NCI-H187 (cell line): ENCODE data around the gene ATG16L1.
"Not testable (repeated sequence)": the region's sequence is repeated elsewhere in the genome, so short reads cannot be mapped to it uniquely, and the experiment has no call there.

Experiments used
- DNase-seq, 2 experiments: peaks; one replicate each; lab custom pipeline; 2025; lab: John Stamatoyannopoulos, UW

ATG16L1 gene

DNA sequence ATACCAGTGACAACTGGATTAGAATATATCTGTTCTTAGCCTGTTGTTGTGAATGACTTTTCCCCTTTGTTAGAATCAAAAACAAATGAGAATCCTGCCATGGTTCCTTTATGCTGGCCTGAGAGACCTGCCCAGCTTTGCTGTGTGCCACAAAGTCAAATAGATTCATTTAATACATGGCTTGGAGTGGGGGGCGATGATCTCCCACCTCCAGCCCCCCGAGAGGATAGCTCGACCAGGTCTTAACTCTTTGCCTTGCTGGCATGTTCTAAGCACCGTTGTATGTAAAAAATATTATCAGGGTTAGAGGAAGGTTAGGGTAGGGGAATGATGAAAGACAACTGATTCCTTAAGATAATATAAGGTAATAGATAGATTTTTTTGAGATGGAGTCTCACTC lies 80.7 kb downstream of the ATG16L1 start:
- no peak for DNase-seq

DNA sequence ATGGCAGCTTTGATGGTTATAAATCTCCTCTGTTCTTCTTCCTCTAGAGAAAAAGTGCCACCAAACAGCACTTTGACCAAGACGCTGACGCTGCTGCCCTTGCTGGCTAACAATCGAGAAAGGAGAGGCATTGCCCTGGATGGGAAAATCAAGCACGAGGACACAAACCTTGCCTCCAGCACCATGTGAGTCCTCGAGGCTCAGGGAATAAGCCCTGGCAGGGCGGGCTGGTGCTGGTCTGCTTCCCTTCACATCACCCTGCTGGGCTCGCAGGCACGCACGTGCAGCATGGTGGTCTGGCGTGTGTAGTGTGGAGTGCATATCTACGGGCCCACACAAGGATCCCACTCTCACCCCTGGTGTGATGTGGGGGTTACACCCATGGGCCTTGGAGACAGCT lies 83.4 kb downstream of the ATG16L1 start:
- DNase-seq = no peak

DNA sequence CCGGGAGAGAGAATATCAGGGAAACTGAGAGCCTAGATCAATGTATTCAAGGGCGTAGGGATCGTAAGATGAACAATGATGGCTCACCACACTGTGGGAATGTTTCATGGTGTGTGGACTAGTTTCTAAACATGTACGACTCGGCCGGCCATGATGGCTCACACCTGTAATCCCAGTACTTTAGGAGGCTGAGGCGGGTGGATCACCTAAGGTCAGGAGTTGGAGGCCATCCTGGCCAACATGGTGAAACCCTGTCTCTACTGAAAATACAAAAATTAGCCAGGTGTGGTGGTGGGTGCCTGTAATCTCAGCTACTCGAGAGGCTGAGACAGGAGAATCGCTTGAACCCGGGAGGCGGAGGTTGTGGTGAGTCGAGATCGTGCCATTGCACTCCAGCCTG lies 84.6 kb downstream of the ATG16L1 start:
- not testable (repeated sequence) for DNase-seq

- DNase-seq = no peak
Observed at GRCh38 chr2:233336541-233336940, 85.1 kb downstream of the ATG16L1 start.

DNA sequence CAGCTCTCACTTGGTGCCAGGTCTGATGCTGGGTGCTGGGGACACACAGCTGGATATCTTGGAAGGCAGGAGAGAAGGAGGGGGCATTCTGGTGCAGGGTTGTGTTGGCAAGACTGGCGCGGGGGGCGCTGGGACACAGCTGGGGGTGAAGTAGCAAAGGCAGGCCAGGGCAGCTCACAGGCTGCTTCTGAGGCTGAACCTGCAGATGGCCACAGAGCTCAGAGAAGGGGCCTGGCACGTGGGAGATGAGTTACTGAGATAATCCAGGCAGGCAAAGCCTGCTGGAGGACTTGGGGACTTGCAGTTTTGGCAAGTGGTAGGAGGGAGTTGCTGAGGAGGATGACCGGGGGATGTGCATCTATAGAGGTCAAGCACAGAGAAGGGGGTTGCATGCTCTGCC lies 86.6 kb downstream of the ATG16L1 start:
- no peak for DNase-seq

GRCh38 chr2:233338812-233339368 lies 87.4 kb downstream of the ATG16L1 start:
- DNase-seq = no peak

DNA sequence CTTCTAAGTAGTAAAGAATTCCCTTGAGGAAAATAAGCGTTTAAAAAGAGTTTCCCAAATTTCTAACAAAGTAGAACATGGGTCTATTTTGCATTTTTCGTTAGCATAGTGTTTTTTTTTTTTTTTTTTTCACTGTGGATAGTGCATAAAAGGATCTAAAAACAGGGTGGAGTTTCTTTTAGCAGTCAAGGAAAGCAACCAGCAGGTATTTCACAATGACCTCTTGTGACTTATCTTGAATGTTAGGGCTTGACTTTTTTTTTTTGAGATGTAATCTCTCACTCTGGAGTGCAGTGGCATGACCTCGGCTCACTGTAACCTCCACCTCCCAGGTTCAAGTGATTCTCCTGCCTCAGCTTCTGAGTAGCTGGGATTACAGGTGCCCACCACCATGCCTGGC lies 88.0 kb downstream of the ATG16L1 start:
- DNase-seq = no peak

- DNase-seq = no peak
Observed at GRCh38 chr2:233341296-233341695, 89.8 kb downstream of the ATG16L1 start.

DNA sequence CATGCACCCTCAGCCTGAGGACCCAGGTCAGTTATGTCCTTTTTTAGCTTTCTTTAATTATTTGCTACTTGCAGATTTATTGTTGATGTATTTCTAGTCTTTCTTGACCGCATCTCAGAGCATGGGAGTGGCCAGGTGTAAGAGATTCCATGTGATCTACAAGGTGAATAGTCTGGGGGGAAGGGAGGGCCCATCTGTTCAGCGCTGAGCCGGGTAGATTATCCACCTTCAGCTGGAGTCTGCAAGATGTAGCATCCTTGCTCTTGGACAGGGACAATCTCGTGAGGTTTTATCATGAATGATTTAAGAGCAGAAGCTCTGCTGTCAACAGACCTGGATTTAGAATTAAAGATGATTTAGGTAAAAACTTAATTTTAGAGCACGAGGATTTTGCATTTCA lies 90.8 kb downstream of the ATG16L1 start:
- no peak for DNase-seq

DNA sequence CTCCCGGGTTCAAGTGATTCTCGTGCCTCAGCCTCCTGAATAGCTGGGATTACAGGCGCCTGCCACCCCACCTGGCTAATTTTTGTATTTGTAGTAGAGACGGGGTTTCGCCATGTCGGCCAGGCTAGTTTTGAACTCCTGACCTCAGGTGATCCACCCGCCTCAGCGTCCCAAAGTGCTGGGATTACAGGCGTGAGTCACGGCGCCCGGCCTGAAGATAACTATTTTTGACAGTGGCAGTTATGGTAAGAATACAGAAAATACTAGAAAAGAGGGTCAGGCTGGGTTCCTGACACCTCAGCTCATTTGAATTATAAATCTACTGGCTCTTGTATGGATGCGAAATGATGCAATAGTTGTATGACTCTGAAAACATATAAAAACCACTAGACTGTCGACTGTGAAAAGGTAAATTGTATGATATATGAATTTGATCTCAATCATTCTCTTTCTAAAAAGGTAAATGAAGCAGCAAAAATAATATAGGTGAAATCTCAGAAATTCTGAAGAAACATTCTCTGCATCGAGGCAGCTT lies 91.8 kb downstream of the ATG16L1 start:
- no peak for DNase-seq
